GM12872 (cell line): ENCODE data around the gene ANO10.

ENCODE experiments used
- TF ChIP-seq, protein P1 (sequence below): IDR thresholded peaks from 3 replicates; pipeline ENCODE4 v1.5.1; 2011; ENCODE audit warnings: low read depth, mild to moderate bottlenecking, low read length, moderate library complexity; ENCODE audit not compliant: insufficient read depth

ANO10 gene

DNA sequence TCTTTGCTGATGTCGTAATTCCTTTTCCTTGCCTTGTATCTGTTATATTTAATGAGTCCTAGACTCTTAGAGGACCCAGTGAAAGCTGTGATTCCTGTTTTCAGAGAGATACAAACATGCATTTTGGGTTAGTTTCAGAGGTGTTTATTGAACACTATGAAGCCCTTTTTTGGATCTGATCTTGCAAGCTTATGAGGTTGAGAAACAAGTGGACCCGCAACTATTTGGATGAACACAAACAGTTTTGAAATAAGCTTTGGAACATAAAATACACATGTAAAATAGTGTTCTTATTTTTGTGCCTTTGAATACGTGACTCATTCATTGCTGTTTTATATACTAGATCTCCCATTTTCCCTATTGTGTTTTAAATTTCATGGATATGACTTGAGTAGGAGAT is 302.0 kb downstream of the ANO10 start:
- TF ChIP-seq, protein P1, sequence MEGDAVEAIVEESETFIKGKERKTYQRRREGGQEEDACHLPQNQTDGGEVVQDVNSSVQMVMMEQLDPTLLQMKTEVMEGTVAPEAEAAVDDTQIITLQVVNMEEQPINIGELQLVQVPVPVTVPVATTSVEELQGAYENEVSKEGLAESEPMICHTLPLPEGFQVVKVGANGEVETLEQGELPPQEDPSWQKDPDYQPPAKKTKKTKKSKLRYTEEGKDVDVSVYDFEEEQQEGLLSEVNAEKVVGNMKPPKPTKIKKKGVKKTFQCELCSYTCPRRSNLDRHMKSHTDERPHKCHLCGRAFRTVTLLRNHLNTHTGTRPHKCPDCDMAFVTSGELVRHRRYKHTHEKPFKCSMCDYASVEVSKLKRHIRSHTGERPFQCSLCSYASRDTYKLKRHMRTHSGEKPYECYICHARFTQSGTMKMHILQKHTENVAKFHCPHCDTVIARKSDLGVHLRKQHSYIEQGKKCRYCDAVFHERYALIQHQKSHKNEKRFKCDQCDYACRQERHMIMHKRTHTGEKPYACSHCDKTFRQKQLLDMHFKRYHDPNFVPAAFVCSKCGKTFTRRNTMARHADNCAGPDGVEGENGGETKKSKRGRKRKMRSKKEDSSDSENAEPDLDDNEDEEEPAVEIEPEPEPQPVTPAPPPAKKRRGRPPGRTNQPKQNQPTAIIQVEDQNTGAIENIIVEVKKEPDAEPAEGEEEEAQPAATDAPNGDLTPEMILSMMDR: no peak

DNA sequence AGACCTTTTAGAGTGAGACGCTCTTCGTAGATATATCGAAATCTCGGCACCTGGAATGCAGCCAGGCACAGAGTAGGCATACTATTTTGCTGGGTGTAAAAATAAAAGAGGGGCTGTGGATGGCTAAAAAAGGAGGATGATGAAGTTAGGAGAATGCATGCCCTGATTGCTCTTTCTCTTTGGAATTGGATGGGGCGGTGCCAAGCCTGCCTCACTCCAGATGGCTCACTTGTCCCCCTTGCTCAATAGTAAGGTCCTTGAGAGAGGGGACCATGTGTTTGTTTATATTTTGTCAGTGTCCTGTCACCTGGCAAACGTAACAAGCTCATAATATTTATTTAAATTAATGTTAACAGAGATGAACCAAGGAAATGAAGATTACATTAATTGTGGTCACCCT is 302.4 kb downstream of the ANO10 start:
- TF ChIP-seq, protein P1: no peak

DNA sequence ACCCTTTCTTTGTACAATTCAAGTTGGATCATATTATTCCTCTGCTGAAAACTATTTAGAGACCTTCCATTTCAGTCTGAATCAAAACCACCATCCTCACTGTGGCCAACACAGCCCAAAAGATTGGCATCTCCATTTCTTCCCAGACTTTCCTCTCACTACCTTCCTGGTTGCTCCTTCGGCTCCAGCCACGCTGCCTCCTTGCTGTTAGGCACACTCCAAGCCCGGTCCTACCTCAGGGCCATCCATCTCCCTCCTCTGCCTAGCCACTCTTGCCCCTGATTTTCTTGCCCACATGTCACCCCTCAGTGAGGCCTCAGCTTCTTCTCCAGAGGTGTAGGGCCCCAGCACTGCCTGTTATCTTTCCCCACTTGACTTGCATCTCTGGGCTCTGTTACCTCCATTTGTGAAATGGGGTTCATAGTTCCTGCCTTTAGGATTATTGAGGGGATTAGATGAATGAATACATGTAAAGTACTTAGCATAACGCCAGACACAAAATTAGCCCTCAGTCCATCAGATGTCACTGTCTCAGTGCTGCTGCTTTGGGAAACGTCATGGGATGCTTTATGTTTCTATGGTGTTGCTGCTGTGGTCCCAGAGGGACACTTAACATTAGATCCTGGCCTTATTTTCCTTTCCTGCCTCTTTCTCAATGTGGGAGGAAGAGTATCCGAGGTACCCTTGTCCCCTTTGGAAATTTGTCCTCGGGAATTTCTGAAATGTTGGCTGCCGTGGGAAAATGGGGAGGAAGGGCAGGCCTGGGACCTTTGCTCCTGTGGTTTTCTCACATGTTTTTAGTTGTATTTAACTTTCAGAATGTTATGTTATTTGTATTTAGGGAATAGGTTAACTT is 304.1 kb downstream of the ANO10 start:
- TF ChIP-seq, protein P1: no peak

DNA sequence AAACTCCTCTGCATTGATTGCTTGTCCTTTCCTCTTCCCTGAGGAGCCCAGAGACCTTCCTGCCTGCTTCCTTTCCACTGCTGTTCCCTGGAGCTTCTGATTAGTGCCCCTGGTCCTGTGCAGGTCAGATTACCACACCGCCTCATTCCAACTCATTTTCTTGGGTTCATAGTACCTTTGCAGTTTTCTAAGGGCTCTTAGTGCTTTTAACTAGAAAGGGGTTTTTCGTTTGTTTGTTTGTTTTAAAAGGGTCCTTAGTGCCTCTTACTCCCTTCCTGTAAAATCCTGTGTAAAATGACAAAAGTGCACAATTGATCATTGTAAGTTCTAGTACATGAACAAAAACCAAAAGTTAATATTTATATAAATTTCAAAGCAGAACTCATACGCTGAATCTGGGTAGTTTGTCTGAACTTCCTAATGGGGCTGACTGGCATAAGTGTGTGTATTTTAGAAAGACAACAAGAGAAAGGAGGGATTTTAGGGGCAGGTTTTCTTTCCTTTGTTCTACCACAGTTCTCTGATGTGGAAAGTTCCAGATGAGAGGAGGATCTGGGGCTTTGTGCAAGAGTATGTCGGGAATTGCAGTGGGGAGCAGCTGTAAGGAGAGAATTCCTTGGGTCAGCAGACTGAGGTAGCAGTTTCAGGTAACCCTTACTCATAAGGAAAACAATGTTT is 304.9 kb downstream of the ANO10 start:
- TF ChIP-seq, protein P1: no peak
